SW 1271 (cell line): ENCODE measurements around the gene PIGL.
A peak's percentile ranks its signal among the peaks of the same experiment; 100 is the strongest.
"Not testable (repeated sequence)": the region's sequence is repeated elsewhere in the genome, so short reads cannot be mapped to it uniquely, and the experiment has no call there.

ENCODE experiments used
- DNase-seq, 2 experiments: peaks; one replicate each; lab custom pipeline; 2025; lab: John Stamatoyannopoulos, UW

The PIGL gene

DNA sequence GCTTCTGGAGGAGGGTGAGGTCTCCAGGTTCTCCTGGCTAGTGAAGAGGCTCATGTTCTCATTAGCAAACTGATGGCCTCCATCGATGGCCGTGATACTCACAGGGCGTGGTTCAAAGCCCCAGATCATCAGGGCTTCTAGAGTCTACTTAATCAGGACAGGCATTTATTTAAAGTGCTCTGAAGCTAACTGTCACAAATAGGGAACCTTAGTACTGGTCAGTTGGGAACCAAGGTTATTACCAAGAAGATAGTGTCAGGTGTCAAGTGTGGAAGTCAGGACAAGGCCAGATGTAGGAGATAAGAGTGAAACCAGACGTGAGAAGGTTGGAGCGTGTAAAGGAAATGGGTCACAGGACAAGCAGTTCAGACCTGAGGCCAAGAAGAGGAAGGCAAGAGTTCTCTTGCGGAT is 56.9 kb downstream of the PIGL start:
- DNase-seq, result peak in 1 of 2 experiments; percentile 54

DNA sequence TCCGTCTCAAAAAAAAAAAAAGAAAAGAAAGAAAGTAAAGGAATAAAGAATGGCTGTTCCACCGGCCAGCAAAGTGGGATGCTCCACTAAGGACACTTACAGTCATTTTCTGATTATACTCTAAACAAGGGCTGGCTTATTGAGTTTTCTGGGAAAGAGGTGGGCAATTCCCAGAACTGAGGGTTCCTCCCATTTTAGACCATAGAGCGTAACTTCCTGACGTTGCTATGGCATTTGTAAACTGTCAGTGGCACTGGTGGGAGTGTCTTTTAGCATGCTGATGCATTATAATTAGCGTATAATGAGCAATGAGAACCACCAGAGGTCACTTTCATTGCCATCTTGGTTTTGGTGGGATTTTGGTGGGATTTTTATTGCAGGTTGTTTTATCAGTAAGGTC is 58.0 kb downstream of the PIGL start:
- DNase-seq, result no peak

DNA sequence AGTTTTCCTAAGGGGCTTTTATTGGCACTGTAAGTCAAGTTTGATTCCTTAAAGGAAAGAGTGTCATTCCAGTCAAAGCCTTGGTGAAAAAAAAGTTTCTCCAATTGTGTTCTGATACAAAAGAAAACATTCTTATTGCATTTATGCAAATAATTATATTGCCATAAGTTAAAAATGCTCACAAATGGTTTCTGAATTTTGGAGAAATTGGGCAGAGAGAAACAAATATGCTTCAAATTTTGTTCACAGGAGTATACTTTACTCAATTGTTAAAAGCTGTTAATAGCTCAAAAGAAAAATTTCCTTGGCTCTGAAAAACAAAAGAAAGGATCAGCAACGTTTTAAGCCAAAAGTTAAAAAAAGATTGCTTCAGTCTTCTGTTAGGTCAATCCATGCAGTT is 60.2 kb downstream of the PIGL start:
- DNase-seq, result no peak

DNA sequence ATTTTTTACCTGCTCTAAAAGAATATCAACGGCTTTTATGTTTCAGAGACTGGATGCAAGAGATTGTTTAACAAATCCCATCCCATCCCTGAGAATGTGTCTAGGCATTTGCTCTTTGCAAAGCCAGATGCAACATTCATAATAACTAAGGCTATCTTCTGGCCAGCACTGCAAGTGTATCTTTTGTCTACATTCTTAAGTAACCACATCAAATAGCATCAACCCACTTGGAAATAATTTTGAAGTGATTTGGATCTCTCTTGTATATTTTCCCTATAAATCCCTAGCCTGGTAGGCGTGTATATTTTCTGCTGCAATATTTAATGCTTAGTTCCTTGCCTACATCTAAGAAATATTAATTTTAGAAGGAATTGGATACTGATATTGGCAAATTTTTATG is 64.3 kb downstream of the PIGL start:
- DNase-seq, result peak in 1 of 2 experiments; percentile 48

DNA sequence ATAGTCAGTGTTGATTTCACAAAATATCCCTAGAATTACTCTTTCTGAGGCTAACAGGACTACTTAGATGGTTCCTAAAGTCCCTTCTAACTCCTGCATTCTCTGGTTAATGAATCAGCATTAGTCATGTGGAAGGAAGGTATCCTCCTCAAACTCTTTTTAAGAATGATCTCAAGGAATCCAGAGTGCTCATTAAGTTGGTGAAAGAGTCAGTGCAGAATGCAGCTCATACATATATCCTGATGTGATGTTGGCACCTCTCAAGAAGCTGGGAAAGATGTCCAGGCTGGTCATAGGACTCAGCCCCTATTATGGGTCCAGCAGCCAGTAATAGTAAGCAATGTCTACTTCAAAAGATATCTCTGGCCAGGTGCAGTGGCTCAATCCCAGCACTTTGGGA is 65.5 kb downstream of the PIGL start:
- peak; percentile 78 to 96 for DNase-seq

DNA sequence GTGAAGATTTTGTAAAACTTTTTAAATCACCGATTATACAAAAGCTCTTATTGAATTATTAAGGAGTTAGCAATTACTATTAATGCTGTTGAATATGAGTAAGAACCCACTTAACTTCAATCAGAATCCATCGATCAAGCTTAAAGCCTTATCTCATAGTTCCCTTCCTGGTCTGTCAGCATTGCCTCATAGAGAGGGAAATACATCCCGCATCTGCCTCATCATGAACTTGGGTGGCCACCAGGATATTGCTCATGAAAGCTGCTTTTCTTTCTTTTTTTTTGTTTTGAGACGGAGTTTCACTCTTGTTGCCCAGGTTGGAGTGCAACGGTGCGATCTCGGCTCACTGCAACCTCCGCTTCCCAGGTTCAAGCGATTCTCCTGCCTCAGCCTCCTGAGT is 66.7 kb downstream of the PIGL start:
- DNase-seq, result no peak

DNA sequence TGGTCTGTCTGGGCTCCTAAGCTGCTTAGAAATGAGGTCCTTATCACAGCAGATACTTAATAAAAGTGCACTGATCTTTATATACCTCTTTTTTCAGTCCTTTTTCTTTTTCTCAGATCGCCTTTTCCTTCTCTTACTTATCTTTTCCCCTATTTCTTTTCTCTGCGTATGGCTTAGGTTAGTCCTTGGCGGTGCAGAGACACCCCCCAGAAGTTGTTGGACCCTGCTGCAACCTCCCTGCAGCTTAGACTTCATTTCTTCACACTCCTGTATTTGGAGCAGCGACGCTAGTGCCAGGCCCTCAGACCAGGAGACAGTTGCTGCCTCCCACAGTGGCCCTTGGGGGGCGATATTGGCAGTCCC is 68.6 kb downstream of the PIGL start:
- no peak for DNase-seq

DNA sequence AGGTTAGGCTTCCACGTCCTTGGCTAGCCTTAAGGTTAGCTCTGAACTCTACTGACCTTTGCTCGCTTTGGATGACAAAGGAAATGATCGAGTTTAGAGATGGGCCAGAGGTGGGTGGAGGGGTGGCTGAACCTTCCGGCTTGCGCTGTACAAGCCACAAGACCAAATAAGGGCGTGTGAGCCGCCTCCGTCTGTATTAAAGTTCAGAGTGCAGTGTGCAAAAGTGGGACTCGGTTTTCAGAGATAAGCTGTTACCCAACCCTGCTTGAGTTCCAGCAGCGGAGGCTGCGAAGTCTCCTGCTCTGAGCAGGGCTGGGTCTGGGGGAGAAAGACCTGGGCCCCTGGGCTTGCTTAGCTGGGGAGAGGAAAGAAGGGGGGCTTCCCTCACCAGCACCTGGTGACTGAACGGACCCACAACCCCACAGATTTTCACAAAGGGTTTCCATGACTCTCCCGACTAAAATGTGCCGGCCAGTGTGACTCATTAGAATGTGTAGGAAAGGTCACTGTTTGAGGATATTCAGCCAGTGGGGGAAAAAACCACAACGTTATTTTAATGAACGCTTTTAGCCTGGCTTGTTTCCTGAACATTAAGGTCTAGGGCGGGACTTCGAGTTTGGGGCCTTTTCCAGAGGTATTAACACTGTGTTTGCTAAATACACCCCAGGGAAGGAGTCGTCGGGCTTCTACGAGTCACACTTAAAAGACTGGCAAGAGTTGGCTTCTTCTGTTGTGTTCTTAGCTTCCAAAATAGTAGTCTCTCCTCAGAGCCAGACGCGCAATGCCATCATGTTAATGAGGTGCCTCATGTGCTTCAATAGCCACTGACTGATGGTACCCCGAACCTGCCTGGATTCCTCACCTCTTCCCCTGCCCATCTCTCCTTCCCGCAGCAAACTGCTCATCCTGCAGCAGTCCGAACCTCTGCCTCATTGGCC is 69.3 kb downstream of the PIGL start:
- peak; percentile 99 to 100 for DNase-seq

DNA sequence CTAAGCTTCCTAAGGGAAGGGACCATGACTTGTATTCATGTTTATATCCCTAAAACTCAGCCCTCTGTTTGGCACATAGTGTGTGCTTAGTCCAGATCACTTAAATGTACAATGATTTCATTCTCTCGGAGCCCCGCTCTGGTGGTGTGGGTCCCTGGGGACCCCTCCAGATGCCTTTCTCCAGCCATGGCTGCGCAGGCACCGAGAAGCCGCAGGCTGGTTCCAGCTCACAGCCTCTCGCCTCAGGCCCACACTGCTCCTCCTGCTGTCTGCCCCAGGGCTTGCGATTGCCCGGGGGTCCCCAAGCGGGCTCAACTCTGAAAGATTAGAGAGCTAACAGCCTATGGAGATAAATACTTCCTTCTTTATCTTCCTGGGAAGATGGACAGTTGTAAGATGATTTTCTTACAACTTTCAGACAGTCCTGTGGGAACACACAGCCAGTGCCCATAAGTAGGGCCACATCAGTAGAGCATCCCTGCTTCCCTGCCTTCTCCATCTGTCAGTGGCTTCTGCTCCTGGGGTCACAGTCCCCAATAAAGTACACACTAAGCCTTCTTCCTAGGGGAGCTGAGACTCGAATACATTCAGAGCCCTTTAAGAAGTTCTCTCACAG is 70.0 kb downstream of the PIGL start:
- peak in 1 of 2 experiments; percentile 58 for DNase-seq

DNA sequence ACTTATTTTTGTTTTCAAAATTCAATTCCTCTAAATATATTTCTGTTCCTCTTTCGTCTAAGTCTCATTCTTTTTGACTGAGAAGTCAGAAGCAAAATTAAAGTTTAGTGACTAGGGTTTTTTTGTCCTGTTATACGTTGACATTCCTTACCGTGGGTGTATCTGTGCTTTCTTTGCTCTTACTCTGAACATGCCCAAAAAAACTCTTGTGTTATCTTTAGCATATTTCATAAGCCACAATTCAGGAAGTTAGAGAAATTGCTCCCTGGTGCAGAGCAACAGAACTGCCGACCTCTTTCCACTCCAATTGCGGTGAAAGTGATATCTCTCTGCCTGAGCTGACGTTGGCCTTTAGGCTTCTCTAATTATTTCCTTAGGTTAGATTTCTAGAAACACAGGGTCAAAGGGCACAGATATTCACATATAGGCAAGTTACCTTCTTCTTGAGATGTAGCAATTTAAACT is 70.6 kb downstream of the PIGL start:
- peak in 1 of 2 experiments; percentile 84 for DNase-seq

DNA sequence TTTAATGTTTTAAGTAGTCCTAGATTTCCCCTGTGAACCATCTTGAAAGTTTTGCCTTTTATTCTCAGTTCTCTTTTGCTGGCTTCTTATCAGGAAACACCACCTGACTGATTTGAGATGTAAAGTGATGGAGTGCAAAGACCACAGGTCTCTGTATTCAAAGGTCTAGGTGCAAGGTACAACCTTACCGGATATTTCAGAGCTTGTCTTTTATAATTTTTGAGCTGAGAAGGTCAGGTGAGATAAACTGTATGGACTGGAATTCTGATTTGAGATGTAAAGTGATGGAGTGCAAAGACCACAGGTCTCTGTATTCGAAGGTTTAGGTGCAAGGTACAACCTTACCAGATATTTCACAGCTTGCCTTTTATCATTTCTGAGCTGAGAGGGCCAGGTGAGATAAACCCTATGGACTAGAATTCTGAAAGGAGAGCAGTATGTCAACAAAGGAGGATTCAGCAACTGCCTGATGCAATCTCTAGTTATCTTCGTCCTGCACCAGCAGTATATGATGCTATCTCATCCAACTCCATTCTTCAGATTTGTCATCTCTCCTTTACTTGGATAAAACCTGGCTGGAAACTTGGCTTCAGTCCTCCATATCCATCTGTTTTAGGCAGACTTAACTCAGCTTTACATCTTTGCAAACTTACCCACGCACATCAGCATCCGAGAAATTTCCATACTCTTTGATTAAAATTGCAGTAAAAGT is 72.0 kb downstream of the PIGL start:
- no peak for DNase-seq

DNA sequence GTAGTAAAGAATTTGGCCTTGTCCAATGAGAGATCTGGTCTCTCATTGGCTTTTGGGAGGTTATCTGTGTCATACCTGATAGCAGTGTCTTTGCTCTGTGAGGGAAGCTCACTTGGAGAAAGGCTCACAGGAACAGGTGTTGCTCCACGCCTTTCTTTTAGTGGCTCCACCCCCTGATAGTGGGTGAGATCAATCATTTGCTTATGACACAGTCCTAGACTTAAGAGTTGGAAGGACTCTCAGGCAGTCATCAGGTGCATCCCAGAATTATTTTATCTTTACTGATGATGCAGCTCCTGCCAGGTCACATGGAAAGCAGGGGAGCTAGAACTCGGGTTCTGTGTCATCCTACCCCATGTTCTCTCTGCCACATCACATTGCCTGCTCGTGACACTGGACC is 76.9 kb downstream of the PIGL start:
- no peak for DNase-seq

DNA sequence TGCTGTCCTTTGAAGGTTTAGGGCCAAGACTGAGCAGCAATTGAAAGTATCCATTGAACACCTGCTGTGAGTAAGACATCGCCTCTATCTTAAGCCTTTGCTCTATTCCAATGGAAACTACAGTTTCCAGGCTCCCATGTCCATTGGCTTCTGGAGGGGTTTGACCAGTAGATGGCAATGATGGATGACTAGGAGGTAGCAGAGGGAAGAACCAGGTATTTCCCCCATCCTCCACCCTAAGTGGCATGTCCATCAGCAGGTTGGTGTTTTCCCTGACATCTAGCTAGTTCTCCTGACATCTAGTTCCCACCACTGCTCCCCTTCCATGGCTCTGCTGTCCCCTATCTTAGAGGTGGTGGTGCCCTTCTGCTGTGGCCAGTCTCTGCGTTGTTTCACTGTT is 77.5 kb downstream of the PIGL start:
- no peak for DNase-seq

DNA sequence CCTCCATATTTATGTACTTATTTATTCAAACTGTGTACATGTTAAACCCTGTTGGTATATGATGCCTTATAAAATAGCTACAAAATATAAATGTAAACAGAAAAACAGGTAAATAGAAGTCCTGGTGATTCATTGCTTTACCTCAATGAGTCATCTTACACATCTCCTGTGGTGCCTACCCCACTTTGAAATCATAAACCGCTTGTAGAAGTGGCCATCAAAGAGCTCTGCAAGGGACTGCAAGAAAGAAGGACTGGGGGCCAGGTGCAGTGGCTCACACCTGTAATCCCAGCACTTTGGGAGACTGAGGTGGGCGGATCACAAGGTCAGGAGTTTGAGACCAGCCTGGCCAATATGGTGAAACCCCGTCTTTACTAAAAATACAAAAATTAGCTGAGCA is 79.1 kb downstream of the PIGL start:
- DNase-seq, result not testable (repeated sequence)

DNA sequence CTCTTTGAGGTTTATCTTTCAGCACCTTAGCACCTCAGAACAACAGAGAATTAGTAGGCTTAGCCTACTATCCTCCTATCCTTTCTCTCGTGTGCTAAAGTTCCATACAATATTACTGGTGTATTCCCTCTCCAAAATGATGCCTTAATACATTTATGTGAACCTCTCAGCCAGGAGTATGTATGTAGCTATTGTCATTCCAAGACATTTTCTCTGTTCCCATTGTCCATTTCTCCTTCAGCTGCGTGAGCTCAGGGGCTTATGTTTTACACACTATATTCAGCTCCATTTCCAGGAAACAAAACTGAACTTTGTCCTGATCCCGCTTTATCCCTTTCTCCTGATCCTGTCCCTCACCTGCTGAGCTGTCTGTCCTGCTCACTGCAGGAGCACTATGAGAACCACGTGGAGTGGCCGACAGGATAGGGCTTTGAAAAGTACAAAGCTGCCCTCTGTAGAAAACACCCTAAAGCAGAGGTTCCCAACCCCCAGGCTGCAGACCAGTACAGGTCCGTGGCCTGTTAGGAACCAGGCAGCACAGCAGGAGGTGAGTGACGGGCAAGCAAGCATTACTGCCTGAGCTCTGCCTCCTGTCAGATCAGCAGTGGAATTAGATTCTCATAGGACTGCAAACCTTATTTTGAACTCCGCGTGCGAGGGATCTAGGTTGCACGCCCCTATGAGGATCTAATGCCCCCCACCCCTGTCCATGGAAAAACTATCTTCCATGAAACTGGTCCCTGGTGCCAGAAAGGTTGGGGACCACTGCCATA is 80.5 kb downstream of the PIGL start:
- DNase-seq, result no peak

DNA sequence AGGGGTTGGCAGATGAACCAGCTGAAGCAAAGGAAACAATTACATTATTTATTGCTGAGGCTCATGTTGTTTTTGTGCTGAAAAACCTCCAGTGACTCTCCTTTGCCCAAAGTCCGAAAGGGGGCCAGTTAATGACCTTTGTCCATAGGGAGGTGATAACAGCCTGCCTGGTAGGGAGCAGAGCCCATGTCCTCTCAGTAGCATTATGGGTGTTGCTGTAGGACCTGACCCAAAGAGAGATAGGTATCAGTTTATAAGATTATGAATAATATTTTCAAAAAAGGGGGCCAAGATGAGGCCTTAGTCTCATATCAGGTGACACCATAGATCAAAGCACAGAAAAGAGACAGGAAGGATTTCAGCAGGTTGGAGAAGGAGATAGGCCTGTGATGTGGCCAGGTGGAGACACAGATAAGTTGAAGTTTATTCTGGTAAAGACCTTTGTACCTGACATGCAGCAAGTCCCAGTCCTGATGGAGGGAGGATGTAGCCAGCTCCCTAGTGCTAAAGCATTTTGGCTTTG is 81.2 kb downstream of the PIGL start:
- DNase-seq, result no peak

DNA sequence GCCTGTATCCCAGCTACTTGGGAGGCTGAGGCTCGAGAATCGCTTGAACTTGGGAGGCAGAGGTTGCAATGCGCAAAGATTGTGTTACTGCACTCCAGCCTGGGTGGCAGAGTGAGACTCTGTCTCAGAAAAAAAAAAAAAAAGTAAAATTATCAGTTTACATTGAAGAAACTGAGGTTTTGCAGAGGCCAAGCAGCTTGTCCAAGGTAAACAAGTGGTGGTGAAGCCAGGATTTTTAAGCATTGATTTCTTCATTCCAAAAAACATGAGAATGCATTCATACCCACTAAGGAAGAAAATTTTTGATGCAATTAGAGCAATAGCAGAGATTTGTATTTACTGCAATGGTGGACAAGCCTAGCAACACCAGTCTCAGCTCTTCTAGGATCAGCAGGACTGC is 83.5 kb downstream of the PIGL start:
- no peak for DNase-seq

DNA sequence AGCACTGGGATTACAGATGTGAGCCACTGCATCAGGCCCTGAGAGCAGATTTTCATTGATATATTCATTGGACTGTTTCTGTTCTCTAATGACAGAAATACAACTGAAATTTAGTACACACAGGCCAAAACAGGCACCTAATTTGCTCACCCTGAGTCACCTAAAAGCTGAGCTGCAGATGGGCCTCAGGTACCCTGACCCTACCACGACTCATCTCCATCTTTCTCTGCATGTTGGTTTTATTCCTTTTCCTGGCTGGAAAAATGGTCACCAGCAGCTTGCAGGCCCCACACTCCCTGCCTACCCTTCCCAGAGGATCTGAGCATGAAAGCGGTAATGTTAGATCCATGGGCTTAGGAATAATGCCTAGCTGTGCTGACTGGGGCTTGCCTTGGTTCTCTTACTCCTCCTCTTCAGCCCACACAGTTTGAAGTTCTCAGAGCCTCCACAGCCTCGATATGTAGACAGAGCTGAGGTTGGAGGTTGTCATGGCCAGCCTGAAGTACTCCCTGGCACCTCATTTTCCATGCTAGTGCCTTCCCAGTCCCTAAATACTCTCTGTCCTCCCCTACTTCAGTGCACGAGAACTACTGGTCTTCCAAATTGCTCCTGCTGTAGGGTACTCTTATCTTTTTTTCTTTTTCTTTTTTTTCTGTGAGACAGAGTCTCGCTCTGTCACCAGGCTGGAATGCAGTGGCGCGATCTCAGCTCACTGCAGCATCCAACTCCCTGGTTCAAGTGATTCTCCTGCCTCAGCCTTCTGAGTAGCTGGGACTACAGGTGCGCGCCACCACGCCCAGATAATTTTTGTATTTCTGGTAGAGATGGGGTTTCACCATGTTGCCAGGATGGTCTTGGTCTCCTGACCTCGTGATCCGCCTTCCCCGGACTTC is 85.2 kb downstream of the PIGL start:
- DNase-seq, result no peak

DNA sequence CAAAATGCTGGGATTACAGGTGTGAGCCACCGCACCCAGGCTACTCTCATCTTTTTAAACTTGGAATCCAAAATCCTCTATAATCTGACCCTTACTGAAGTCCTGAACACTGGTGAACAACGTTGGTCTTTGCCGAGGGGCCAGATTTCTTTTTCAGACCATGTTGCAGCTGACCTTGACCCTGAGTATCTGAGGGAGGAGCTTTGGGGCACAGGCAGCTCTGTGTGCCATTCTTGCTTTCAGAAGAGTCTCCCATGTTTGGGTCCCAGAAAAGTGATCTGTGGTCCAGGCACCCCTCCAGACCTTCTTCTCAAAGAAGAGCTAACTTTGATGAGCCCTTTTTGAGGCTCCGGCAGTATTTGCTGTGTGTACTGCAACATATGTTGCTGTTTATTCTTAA is 85.8 kb downstream of the PIGL start:
- DNase-seq, result no peak

DNA sequence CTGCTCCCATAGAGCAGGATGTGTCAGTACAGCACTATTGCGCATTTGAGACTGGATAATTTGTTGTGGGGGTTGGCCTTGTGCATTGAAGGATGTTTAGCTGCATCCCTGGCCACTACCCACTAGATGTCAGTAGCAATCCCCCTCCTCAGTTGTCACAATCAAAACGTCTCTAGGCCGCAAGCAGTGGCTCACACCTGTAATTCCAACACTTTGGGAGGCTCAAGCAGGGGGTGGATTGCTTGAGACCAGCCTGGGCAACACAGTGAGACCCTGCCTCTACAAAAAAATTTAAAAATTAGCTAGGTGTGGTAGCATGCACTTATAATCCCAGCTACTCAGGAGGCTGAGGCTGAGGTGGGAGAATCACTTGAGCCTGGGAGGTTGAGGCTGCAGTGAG is 87.8 kb downstream of the PIGL start:
- DNase-seq, result peak in 1 of 2 experiments; percentile 57

DNA sequence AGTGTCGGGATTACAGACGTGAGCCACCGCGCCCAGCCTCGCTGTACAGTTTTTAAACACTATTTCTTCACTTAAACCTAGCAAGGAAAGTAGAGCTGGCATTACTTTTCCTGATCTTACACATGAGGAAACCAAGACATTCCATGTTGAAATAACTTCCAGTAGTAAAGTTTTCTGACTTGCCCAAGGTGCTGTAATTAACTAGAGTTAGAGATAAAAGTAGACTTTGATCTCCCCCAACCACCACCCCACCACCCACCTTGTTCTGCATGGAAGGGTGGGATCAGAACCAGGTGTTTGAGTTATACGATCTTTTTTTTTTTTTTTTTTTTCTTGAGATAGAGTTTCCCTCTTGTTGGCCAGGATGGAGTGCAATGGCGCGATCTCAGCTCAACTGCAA is 89.2 kb downstream of the PIGL start:
- no peak for DNase-seq
